GM12873 (cell line): ENCODE data around the gene EIF2S2.

ENCODE experiments used
- CTCF ChIP-seq: IDR thresholded peaks from 2 replicates; pipeline ENCODE4 v1.5.1; 2012; ENCODE audit warnings: low read depth, mild to moderate bottlenecking, moderate library complexity, low read length, control low read depth; ENCODE audit not compliant: insufficient read depth; ENCODE audit errors: missing control alignments

Gene EIF2S2

GRCh38 chr20:34131491-34131890, 19.4 kb upstream of the EIF2S2 start:
- TF ChIP-seq CTCF = no peak

DNA sequence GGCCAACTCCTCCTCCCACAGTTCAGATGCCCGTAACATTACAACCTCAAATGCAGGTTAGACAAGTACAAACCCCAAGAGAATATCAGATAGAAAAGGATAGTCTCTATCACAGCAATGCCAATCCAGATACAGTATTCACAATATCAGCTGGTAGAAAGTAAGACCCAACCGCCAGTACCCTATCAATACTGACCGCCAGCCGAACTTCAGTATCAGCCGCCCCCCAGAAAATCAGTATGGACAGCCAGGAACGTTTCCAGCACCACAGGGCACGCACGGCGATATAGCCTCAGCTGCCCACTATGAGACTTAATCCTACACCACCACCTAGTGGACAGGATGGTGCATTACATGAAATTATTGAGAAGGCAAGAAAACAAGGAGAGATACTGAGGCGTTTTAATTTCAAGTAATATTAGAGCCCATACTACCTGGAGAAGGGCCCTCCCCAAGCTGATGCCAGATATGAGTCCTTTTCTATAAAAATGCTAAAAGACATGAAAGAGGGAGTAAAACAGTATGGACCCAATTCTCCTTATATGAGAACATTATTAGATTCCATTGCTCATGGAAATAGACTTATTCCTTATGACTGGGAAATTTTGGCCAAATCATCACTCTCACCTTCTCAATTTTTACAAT, 17.6 kb upstream of the EIF2S2 start:
- peak; percentile 74 for TF ChIP-seq CTCF

GRCh38 chr20:34127792-34128191, 15.7 kb upstream of the EIF2S2 start:
- TF ChIP-seq CTCF = no peak

GRCh38 chr20:34124469-34125249, 12.6 kb upstream of the EIF2S2 start:
- no peak for TF ChIP-seq CTCF

GRCh38 chr20:34123309-34123708, 11.3 kb upstream of the EIF2S2 start:
- TF ChIP-seq CTCF = no peak

- no peak for TF ChIP-seq CTCF
These were observed 10.4 kb upstream of the EIF2S2 start for GRCh38 chr20:34122274-34122980.

GRCh38 chr20:34120213-34120612, 8.2 kb upstream of the EIF2S2 start:
- TF ChIP-seq CTCF = no peak
